HEK293 (cell line): ENCODE data around the gene SPIRE1.

Experiments used
- CTCF ChIA-PET: fragments of 350-600 bp; formaldehyde crosslinking; extraction: SDS; loops from one replicate; lab custom pipeline; 2021; ENCODE audit warnings: antibody characterized with exemption; lab: Yijun Ruan, JAX
- POLR2A ChIA-PET: fragments of 300-600 bp; formaldehyde crosslinking; extraction: SDS; loops from one replicate; lab custom pipeline; 2020; ENCODE audit warnings: antibody characterized with exemption, inconsistent platforms; lab: Yijun Ruan, JAX
- H3K27ac ChIP-seq: fragments of 200-500 bp; sonication (Bioruptor generic); 2 replicates; pipeline ENCODE4 v1.5.1; 2014; ENCODE audit warnings: low read depth, low read length, control low read depth, inconsistent platforms; ENCODE audit errors: extremely low read depth
- H3K36me3 ChIP-seq, 2 experiments: fragments of 200-500 bp in 1 of 2; sonication (Bioruptor generic) in 1 of 2; 1 replicate in 1 of 2; 2 replicates in 1 of 2; pipeline ENCODE4 v1.5.1; 2014 to 2017; ENCODE audit warnings: inconsistent platforms in 2 of 2, low read length in 2 of 2; ENCODE audit not compliant: control insufficient read depth in 2 of 2, insufficient read depth in 1 of 2
- H3K4me1 ChIP-seq: fragments of 200-500 bp; sonication (Bioruptor generic); 2 replicates; pipeline ENCODE4 v1.5.1; 2014; ENCODE audit warnings: mild to moderate bottlenecking, low read length, inconsistent platforms; ENCODE audit not compliant: control insufficient read depth, insufficient read depth
- H3K4me3 ChIP-seq: 2 replicates; pipeline ENCODE4 v1.5.1; 2011; ENCODE audit warnings: low read depth, mild to moderate bottlenecking, control low read depth, low read length, moderate library complexity
- H3K9me3 ChIP-seq: fragments of 200-500 bp; sonication (Bioruptor generic); 2 replicates; pipeline ENCODE4 v1.5.1; 2014; ENCODE audit warnings: low read depth, low read length, inconsistent platforms; ENCODE audit not compliant: control insufficient read depth, insufficient read depth
- PBX3 ChIP-seq: sonication (generic); formaldehyde crosslinking; IDR thresholded peaks from 2 replicates; pipeline ENCODE4 v1.8.1; 2022; ENCODE audit warnings: mild to moderate bottlenecking, moderate library complexity, missing genetic modification reagents
- SCRT1 ChIP-seq: fragments of 450-650 bp; formaldehyde crosslinking; IDR thresholded peaks from 2 replicates; pipeline ENCODE4 v1.5.1; 2016; ENCODE audit warnings: missing biosample characterization, missing genetic modification characterization, borderline replicate concordance
- SCRT2 ChIP-seq: fragments of 450-650 bp; formaldehyde crosslinking; IDR thresholded peaks from 2 replicates; pipeline ENCODE4 v1.5.1; 2016; ENCODE audit warnings: missing biosample characterization, missing genetic modification characterization
- SP2 ChIP-seq: fragments of 450-650 bp; formaldehyde crosslinking; IDR thresholded peaks from 2 replicates; pipeline ENCODE4 v1.5.1; 2016; ENCODE audit warnings: missing biosample characterization, missing genetic modification characterization
- ZNF280D ChIP-seq: fragments of 450-650 bp; formaldehyde crosslinking; IDR thresholded peaks from 2 replicates; pipeline ENCODE4 v1.5.1; 2016; ENCODE audit warnings: missing biosample characterization, missing genetic modification characterization
- ZNF335 ChIP-seq: fragments of 450-650 bp; formaldehyde crosslinking; conservative IDR thresholded peaks from 2 replicates; pipeline ENCODE4 v1.5.1; 2016; ENCODE audit warnings: missing biosample characterization, missing genetic modification characterization
- ZNF341 ChIP-seq: fragments of 450-650 bp; formaldehyde crosslinking; IDR thresholded peaks from 2 replicates; pipeline ENCODE4; 2016; ENCODE audit warnings: low read depth, missing biosample characterization, missing genetic modification characterization
- ZNF529 ChIP-seq: fragments of 450-650 bp; formaldehyde crosslinking; IDR thresholded peaks from 2 replicates; pipeline ENCODE4 v1.5.1; 2017; ENCODE audit warnings: missing genetic modification characterization, missing biosample characterization; ENCODE audit not compliant: insufficient replicate concordance
- ZNF558 ChIP-seq: fragments of 450-650 bp; formaldehyde crosslinking; IDR thresholded peaks from 2 replicates; pipeline ENCODE4 v1.5.1; 2016; ENCODE audit warnings: missing biosample characterization, missing genetic modification characterization
- ZNF580 ChIP-seq: fragments of 450-650 bp; formaldehyde crosslinking; IDR thresholded peaks from 2 replicates; pipeline ENCODE4 v1.5.1; 2016; ENCODE audit warnings: missing biosample characterization, missing genetic modification characterization
- ZNF610 ChIP-seq: fragments of 450-650 bp; formaldehyde crosslinking; IDR thresholded peaks from 2 replicates; pipeline ENCODE4 v1.5.1; 2016; ENCODE audit warnings: missing biosample characterization, missing genetic modification characterization, borderline replicate concordance
- ZNF747 ChIP-seq: fragments of 450-650 bp; formaldehyde crosslinking; IDR thresholded peaks from 2 replicates; pipeline ENCODE4 v1.5.1; 2016; ENCODE audit warnings: missing biosample characterization, missing genetic modification characterization
- ZNF777 ChIP-seq: fragments of 450-650 bp; formaldehyde crosslinking; IDR thresholded peaks from 2 replicates; pipeline ENCODE4 v1.5.1; 2017; ENCODE audit warnings: missing biosample characterization, missing genetic modification characterization, borderline replicate concordance
- ZNF830 ChIP-seq: fragments of 450-650 bp; IDR thresholded peaks from 2 replicates; pipeline ENCODE4 v1.5.0; 2018; ENCODE audit warnings: missing biosample characterization, missing genetic modification characterization, low read depth, mild to moderate bottlenecking, moderate library complexity
- ZSCAN23 ChIP-seq: fragments of 450-650 bp; formaldehyde crosslinking; IDR thresholded peaks from 2 replicates; pipeline ENCODE4 v1.5.1; 2016; ENCODE audit warnings: missing biosample characterization, missing genetic modification characterization
- ZXDB ChIP-seq: fragments of 450-650 bp; formaldehyde crosslinking; IDR thresholded peaks from 2 replicates; pipeline ENCODE4 v1.5.1; 2016; ENCODE audit warnings: missing biosample characterization, missing genetic modification characterization
- TF ChIP-seq, protein P1 (sequence below): fragments of 450-650 bp; formaldehyde crosslinking; IDR thresholded peaks from 2 replicates; pipeline ENCODE4 v1.5.1; 2016; ENCODE audit warnings: missing biosample characterization, missing genetic modification characterization
- TF ChIP-seq, protein P2 (sequence below): fragments of 450-650 bp; formaldehyde crosslinking; IDR thresholded peaks from 2 replicates; pipeline ENCODE4 v1.5.1; 2016; ENCODE audit warnings: missing biosample characterization, missing genetic modification characterization

Gene SPIRE1

GRCh38 chr18:12699747-12700146, 41.8 kb upstream of the SPIRE1 start (continued):
- TF ChIP-seq PBX3: no peak

DNA sequence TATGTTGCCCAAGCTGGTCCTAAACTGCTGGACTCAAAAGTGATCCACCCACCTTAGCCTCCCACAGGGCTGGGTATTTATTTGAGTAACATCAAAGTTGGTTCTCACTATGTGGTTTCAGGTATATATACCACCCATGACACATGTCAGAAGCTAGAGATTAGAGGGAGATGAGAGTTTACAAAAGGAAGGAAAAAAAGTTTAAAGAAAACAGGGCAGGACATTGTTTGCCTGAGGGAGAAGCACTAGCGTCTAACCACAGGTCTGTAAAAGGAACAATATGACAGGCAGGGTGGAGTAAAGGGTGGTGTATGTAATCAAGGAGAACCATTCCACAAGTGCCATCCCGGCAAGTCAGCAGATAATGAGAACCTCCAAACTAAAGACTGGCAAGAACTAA, 36.1 kb upstream of the SPIRE1 start:
- TF ChIP-seq SCRT1 (tag by site-specific recombination): peak; percentile 25; the same call in 1 of the 2 replicates
- TF ChIP-seq SCRT2 (tag by site-specific recombination): peak; percentile 28; the same call in 1 of the 2 replicates
- TF ChIP-seq ZNF335 (tag by site-specific recombination): no peak
- H3K4me1 ChIP-seq: peaks cover 4% of the 10 kb centered on the region; the same call in 1 of the 2 replicates
- H3K4me3 ChIP-seq: no peak overlapping the region
- ChIA-PET CTCF (interaction anchor here (0.7 to 1.5 kb wide), 4 partner anchors 8 to 366 kb away, joined by 3 to 4 read pairs (median 3); partner anchors contain the start of gene CEP76), POLR2A (interaction anchor here (0.6 to 2.5 kb wide), 2 partner anchors 9 to 19 kb away, joined by 3 to 12 read pairs; partner anchors contain the start of genes CEP76 and PSMG2)
- peaks cover 32 to 52% of the 10 kb centered on the region in 2 experiments for H3K36me3 ChIP-seq
- H3K9me3 ChIP-seq: no peaks in the 10 kb centered on the region
- H3K27ac ChIP-seq: no peak overlapping the region

- H3K4me3 ChIP-seq: no peak overlapping the region
- peaks cover 18 to 51% of the 10 kb centered on the region in 2 experiments for H3K36me3 ChIP-seq
- TF ChIP-seq ZNF830 (tag by site-specific recombination) (no peak), SP2 (no peak), ZNF558 (tag by site-specific recombination) (no peak), ZNF341 (tag by site-specific recombination) (no peak), ZNF280D (tag by site-specific recombination) (no peak), ZNF777 (tag by site-specific recombination) (no peak)
- TF ChIP-seq, protein P1, sequence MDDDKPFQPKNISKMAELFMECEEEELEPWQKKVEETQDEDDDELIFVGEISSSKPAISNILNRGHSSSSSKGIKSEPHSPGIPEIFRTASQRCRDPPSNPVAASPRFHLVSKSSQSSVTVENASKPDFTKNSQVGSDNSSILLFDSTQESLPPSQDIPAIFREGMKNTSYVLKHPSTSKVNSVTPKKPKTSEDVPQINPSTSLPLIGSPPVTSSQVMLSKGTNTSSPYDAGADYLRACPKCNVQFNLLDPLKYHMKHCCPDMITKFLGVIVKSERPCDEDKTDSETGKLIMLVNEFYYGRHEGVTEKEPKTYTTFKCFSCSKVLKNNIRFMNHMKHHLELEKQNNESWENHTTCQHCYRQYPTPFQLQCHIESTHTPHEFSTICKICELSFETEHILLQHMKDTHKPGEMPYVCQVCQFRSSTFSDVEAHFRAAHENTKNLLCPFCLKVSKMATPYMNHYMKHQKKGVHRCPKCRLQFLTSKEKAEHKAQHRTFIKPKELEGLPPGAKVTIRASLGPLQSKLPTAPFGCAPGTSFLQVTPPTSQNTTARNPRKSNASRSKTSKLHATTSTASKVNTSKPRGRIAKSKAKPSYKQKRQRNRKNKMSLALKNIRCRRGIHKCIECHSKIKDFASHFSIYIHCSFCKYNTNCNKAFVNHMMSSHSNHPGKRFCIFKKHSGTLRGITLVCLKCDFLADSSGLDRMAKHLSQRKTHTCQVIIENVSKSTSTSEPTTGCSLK (tag by site-specific recombination): no peak
- H3K4me1 ChIP-seq: no peaks in the 10 kb centered on the region
- CTCF ChIA-PET: interaction anchor here (1.0 to 1.1 kb wide), 2 partner anchors 299 to 385 kb away, joined by 3 to 4 read pairs; no protein-coding TSS in a partner anchor
- POLR2A ChIA-PET: interaction anchor here (0.6 to 2.5 kb wide), 2 partner anchors 11 to 198 kb away, joined by 3 to 12 read pairs; partner anchors contain the start of genes CEP76 and PSMG2
- H3K27ac ChIP-seq: no peak overlapping the region
- no peaks in the 10 kb centered on the region for H3K9me3 ChIP-seq
These were observed 34.3 kb upstream of the SPIRE1 start for GRCh38 chr18:12692206-12692605.

GRCh38 chr18:12689256-12689850, 31.4 kb upstream of the SPIRE1 start:
- POLR2A ChIA-PET: no interaction called here
- CTCF ChIA-PET: no interaction called here
- H3K9me3 ChIP-seq: no peaks in the 10 kb centered on the region
- peaks cover 23 to 39% of the 10 kb centered on the region in 2 experiments; a peak in 2 of 3 replicates for H3K36me3 ChIP-seq
- no peak overlapping the region for H3K4me3 ChIP-seq
- H3K4me1 ChIP-seq: peaks cover 4% of the 10 kb centered on the region; the same call in 1 of the 2 replicates
- no peak overlapping the region for H3K27ac ChIP-seq
- TF ChIP-seq, protein P2, sequence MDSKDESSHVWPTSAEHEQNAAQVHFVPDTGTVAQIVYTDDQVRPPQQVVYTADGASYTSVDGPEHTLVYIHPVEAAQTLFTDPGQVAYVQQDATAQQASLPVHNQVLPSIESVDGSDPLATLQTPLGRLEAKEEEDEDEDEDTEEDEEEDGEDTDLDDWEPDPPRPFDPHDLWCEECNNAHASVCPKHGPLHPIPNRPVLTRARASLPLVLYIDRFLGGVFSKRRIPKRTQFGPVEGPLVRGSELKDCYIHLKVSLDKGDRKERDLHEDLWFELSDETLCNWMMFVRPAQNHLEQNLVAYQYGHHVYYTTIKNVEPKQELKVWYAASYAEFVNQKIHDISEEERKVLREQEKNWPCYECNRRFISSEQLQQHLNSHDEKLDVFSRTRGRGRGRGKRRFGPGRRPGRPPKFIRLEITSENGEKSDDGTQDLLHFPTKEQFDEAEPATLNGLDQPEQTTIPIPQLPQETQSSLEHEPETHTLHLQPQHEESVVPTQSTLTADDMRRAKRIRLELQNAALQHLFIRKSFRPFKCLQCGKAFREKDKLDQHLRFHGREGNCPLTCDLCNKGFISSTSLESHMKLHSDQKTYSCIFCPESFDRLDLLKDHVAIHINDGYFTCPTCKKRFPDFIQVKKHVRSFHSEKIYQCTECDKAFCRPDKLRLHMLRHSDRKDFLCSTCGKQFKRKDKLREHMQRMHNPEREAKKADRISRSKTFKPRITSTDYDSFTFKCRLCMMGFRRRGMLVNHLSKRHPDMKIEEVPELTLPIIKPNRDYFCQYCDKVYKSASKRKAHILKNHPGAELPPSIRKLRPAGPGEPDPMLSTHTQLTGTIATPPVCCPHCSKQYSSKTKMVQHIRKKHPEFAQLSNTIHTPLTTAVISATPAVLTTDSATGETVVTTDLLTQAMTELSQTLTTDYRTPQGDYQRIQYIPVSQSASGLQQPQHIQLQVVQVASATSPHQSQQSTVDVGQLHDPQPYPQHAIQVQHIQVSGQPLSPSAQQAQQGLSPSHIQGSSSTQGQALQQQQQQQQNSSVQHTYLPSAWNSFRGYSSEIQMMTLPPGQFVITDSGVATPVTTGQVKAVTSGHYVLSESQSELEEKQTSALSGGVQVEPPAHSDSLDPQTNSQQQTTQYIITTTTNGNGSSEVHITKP (tag by site-specific recombination): no peak
- no peak for TF ChIP-seq ZNF529 (tag by site-specific recombination)
- TF ChIP-seq ZNF610 (tag by site-specific recombination): no peak
- TF ChIP-seq ZNF747 (tag by site-specific recombination): no peak
- no peak for TF ChIP-seq ZXDB (tag by site-specific recombination)
- TF ChIP-seq ZSCAN23 (tag by site-specific recombination): no peak
- TF ChIP-seq ZNF580 (tag by site-specific recombination): no peak
